Fibroblast of villous mesenchyme (primary cell): ENCODE measurements around the gene TNFAIP6. TPM values are rescaled to one million over a fixed set of nuclear protein-coding genes. Genes with fewer than 3 reads are reported as not detected.

Experiments used
- DNase-seq: peaks from one replicate; pipeline ENCODE4 v3.0.0-alpha.2; 2010; ENCODE audit warnings: low read depth
- H3K4me3 ChIP-seq: 2 replicates; pipeline ENCODE4 v1.5.1; 2011; ENCODE audit warnings: low read depth, mild to moderate bottlenecking, low read length
- total RNA-seq: library from RNA; depleted of rRNA; stranded (reverse); fragments of >200 nt; gene quantifications from 2 replicates; pipeline ENCODE4 v1.2.3, GENCODE V29; 2012
- TF ChIP-seq, protein P1 (sequence below): IDR thresholded peaks from 2 replicates; pipeline ENCODE4 v1.5.1; 2012; ENCODE audit warnings: low read depth, mild to moderate bottlenecking, low read length; ENCODE audit not compliant: insufficient read depth

TNFAIP6 gene
- total RNA-seq, 1 donor = 14.2 TPM

DNA sequence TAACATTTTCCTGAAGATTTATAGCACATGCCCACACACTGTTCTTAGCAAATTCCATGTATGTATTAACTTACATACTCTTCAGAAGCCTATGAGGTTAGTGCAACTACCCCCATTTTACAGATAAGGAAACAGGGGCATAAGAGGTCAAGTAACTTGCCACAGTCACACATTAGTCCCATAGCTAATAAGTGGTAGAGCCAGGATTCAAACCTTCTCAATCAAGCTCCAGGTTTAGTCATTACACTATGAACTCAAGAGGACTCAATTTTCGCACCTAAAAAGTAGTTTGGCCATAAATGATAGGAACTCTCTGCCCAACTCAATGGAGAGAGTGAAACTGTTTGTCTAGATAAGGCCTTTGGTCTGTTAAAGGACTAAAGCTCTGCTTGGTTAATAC, 42.6 kb downstream of the TNFAIP6 start:
- TF ChIP-seq, protein P1, sequence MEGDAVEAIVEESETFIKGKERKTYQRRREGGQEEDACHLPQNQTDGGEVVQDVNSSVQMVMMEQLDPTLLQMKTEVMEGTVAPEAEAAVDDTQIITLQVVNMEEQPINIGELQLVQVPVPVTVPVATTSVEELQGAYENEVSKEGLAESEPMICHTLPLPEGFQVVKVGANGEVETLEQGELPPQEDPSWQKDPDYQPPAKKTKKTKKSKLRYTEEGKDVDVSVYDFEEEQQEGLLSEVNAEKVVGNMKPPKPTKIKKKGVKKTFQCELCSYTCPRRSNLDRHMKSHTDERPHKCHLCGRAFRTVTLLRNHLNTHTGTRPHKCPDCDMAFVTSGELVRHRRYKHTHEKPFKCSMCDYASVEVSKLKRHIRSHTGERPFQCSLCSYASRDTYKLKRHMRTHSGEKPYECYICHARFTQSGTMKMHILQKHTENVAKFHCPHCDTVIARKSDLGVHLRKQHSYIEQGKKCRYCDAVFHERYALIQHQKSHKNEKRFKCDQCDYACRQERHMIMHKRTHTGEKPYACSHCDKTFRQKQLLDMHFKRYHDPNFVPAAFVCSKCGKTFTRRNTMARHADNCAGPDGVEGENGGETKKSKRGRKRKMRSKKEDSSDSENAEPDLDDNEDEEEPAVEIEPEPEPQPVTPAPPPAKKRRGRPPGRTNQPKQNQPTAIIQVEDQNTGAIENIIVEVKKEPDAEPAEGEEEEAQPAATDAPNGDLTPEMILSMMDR = no peak
- DNase-seq = no peak
- H3K4me3 ChIP-seq = no peak overlapping the region

DNA sequence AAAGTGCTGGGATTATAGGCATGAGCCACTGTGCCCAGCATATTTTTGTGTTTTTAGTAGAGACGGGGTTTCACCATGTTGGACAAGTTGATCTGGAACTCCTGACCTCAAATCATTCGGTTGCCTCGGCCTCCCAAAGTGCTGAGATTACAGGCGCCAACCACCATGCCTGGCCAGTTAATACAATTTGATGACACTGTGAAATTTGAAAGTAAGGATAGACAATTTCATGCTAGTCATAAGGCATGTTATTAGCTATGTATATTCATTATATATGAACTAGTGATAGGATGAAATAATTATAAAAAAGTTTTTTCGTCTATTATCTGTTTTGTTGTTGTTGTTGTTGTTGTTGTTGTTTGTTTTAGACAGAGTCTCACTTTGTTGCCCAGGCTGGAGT, 43.8 kb downstream of the TNFAIP6 start:
- H3K4me3 ChIP-seq = no peak overlapping the region
- TF ChIP-seq, protein P1 = no peak
- DNase-seq = no peak

- TF ChIP-seq, protein P1 = no peak
- no peak for DNase-seq
- H3K4me3 ChIP-seq = no peak overlapping the region
These were observed 46.5 kb downstream of the TNFAIP6 start for GRCh38 chr2:151403914-151404313.

GRCh38 chr2:151405376-151405775, 48.0 kb downstream of the TNFAIP6 start:
- no peak for DNase-seq
- TF ChIP-seq, protein P1 = no peak
- no peak overlapping the region for H3K4me3 ChIP-seq

GRCh38 chr2:151407281-151407680, 49.9 kb downstream of the TNFAIP6 start:
- H3K4me3 ChIP-seq = no peak overlapping the region
- DNase-seq = no peak
- TF ChIP-seq, protein P1 = no peak

- no peak for DNase-seq
- TF ChIP-seq, protein P1 = no peak
- H3K4me3 ChIP-seq = peak overlapping the region; percentile 91
These were observed 51.6 kb downstream of the TNFAIP6 start for GRCh38 chr2:151408788-151409600.
